NCI-H748 (cell line): ENCODE data around the gene G6PD.
"Not testable (repeated sequence)": the region's sequence is repeated elsewhere in the genome, so short reads cannot be mapped to it uniquely, and the experiment has no call there.

Source experiments
- DNase-seq: peaks from one replicate; lab custom pipeline; 2025; ENCODE audit not compliant: unreplicated experiment; lab: John Stamatoyannopoulos, UW

The G6PD gene

GRCh38 chrX:154545673-154546274 is 872 bp downstream of the G6PD start:
- no peak for DNase-seq

- DNase-seq, result no peak
These were observed 3.8 kb downstream of the G6PD start for GRCh38 chrX:154542723-154543424.

GRCh38 chrX:154541896-154542722 is 4.5 kb downstream of the G6PD start:
- DNase-seq, result no peak

- no peak for DNase-seq
These were observed 5.1 kb downstream of the G6PD start for GRCh38 chrX:154541589-154541895.

GRCh38 chrX:154540897-154541535 is 5.6 kb downstream of the G6PD start:
- DNase-seq, result no peak

- DNase-seq, result not testable (repeated sequence)
These were observed 6.3 kb downstream of the G6PD start for GRCh38 chrX:154540365-154540764.

GRCh38 chrX:154539077-154539476 is 7.6 kb downstream of the G6PD start:
- no peak for DNase-seq

- no peak for DNase-seq
These were observed 10.8 kb downstream of the G6PD start for GRCh38 chrX:154535892-154536291.

GRCh38 chrX:154534526-154535322 is 11.9 kb downstream of the G6PD start:
- DNase-seq, result peak; percentile 87

GRCh38 chrX:154532690-154533089 is 14.0 kb downstream of the G6PD start:
- no peak for DNase-seq

GRCh38 chrX:154531626-154532025 is 15.0 kb downstream of the G6PD start:
- no peak for DNase-seq

GRCh38 chrX:154530286-154530685 is 16.4 kb downstream of the G6PD start:
- DNase-seq, result peak; percentile 7

GRCh38 chrX:154529206-154529612 is 17.4 kb downstream of the G6PD start:
- no peak for DNase-seq

GRCh38 chrX:154526901-154527675 is 19.6 kb downstream of the G6PD start:
- peak; percentile 82 for DNase-seq

GRCh38 chrX:154525606-154526490 is 20.8 kb downstream of the G6PD start:
- DNase-seq, result no peak

GRCh38 chrX:154519389-154519788 is 27.3 kb downstream of the G6PD start:
- DNase-seq, result no peak

GRCh38 chrX:154517101-154517781 is 29.4 kb downstream of the G6PD start:
- no peak for DNase-seq

GRCh38 chrX:154516656-154517100 is 30.0 kb downstream of the G6PD start:
- peak; percentile 50 for DNase-seq
